ENCODE measurements around the gene POLR1A.
A peak's percentile ranks its signal among the peaks of the same experiment; 100 is the strongest.

POLR1A gene

GRCh38 chr2:86105252-86105968 is at the start of gene POLR1A:
Gene POLR1A (minus strand): TSS chr2:86105886. CDS start chr2:86105776, 110 bp downstream.
- DNase-seq (ENCODE audit: low spot score): peak; percentile 79

GRCh38 chr2:86150502-86150901 is 44.8 kb upstream of the POLR1A start:
- DNase-seq (ENCODE audit: low spot score): no peak

- no peak for DNase-seq (ENCODE audit: low spot score)
These were observed 42.1 kb upstream of the POLR1A start for GRCh38 chr2:86147793-86148192.

GRCh38 chr2:86143926-86144685 is 38.4 kb upstream of the POLR1A start:
- DNase-seq (ENCODE audit: low spot score): no peak

GRCh38 chr2:86143307-86143706 is 37.6 kb upstream of the POLR1A start:
- DNase-seq (ENCODE audit: low spot score): no peak

GRCh38 chr2:86142436-86143257 is 37.0 kb upstream of the POLR1A start:
- no peak for DNase-seq (ENCODE audit: low spot score)

- no peak for DNase-seq (ENCODE audit: low spot score)
These were observed 35.3 kb upstream of the POLR1A start for GRCh38 chr2:86140969-86141392.

- peak; percentile 2 for DNase-seq (ENCODE audit: low spot score)
These were observed 34.3 kb upstream of the POLR1A start for GRCh38 chr2:86139981-86140380.

GRCh38 chr2:86138736-86139625 is 33.3 kb upstream of the POLR1A start:
- no peak for DNase-seq (ENCODE audit: low spot score)

GRCh38 chr2:86136141-86136540 is 30.5 kb upstream of the POLR1A start:
- no peak for DNase-seq (ENCODE audit: low spot score)

GRCh38 chr2:86135653-86136052 is 30.0 kb upstream of the POLR1A start:
- no peak for DNase-seq (ENCODE audit: low spot score)

- DNase-seq (ENCODE audit: low spot score): no peak
These were observed 29.0 kb upstream of the POLR1A start for GRCh38 chr2:86134709-86135108.

- no peak for DNase-seq (ENCODE audit: low spot score)
These were observed 19.0 kb upstream of the POLR1A start for GRCh38 chr2:86124683-86125082.

GRCh38 chr2:86123328-86123925 is 17.7 kb upstream of the POLR1A start:
- DNase-seq (ENCODE audit: low spot score): no peak

- DNase-seq (ENCODE audit: low spot score): no peak
These were observed 12.4 kb upstream of the POLR1A start for GRCh38 chr2:86118130-86118529.

GRCh38 chr2:86107031-86107430 is 1.3 kb upstream of the POLR1A start:
- no peak for DNase-seq (ENCODE audit: low spot score)

GRCh38 chr2:86105969-86106945 is 571 bp upstream of the POLR1A start, which contains the start of gene PTCD3:
Gene PTCD3 (plus strand): TSS chr2:86106235. CDS start chr2:86106248, 13 bp downstream.
- peak; percentile 91 for DNase-seq (ENCODE audit: low spot score)

GRCh38 chr2:86102157-86102556 is 3.5 kb downstream of the POLR1A start:
- no peak for DNase-seq (ENCODE audit: low spot score)

- DNase-seq (ENCODE audit: low spot score): no peak
These were observed 7.8 kb downstream of the POLR1A start for GRCh38 chr2:86097913-86098312.

All from CD4-positive, alpha-beta T cell treated with Interleukin-6 at 100 ng/mL for 8 hours (primary cell).